DOHH2 (cell line): Measurements from ENCODE around the gene PMS1.

Source experiments
- H3F3A ChIP-seq: fragments of 200-600 bp; sonication (generic), shearing (Covaris generic); 2 replicates; pipeline ENCODE4 v1.6.0; 2016; ENCODE audit warnings: antibody characterized with exemption, mild to moderate bottlenecking; ENCODE audit not compliant: control insufficient read depth, insufficient read depth
- H3K27ac ChIP-seq: fragments of 200-600 bp; sonication (generic); 2 replicates; pipeline ENCODE4 v1.5.1; 2014; ENCODE audit warnings: low read depth, mild to moderate bottlenecking, low read length, moderate library complexity
- H3K27me3 ChIP-seq: fragments of 200-600 bp; sonication (generic); 2 replicates; pipeline ENCODE4 v1.6.1; 2014; ENCODE audit warnings: mild to moderate bottlenecking, low read length, mixed read lengths; ENCODE audit not compliant: control insufficient read depth
- H3K36me3 ChIP-seq: fragments of 200-600 bp; sonication (generic); 2 replicates; pipeline ENCODE4 v1.6.1; 2014; ENCODE audit warnings: mild to moderate bottlenecking, low read length, moderate library complexity, mixed read lengths; ENCODE audit not compliant: control insufficient read depth
- H3K4me1 ChIP-seq: fragments of 200-600 bp; sonication (generic); 2 replicates; pipeline ENCODE4 v1.6.1; 2014; ENCODE audit warnings: mild to moderate bottlenecking, low read length, mixed read lengths; ENCODE audit not compliant: control insufficient read depth
- H3K4me2 ChIP-seq: fragments of 200-600 bp; sonication (generic); 2 replicates; pipeline ENCODE4 v1.6.0; 2014; ENCODE audit warnings: mild to moderate bottlenecking, low read length, moderate library complexity
- H3K4me3 ChIP-seq: fragments of 200-600 bp; sonication (generic); 2 replicates; pipeline ENCODE4 v1.5.1; 2014; ENCODE audit warnings: mild to moderate bottlenecking, low read length, mixed read lengths
- H3K79me2 ChIP-seq: fragments of 200-600 bp; sonication (generic); 2 replicates; pipeline ENCODE4 v1.6.1; 2014; ENCODE audit warnings: mild to moderate bottlenecking, low read length, mixed read lengths; ENCODE audit not compliant: control insufficient read depth
- H3K9me2 ChIP-seq: fragments of 200-600 bp; sonication (generic); replicated peaks from 2 replicates; pipeline ENCODE4 v1.6.1; 2014; ENCODE audit warnings: mild to moderate bottlenecking, low read length, mixed read lengths; ENCODE audit not compliant: control insufficient read depth
- H3K9me3 ChIP-seq: fragments of 200-600 bp; sonication (generic); 2 replicates; pipeline ENCODE4 v1.6.1; 2014; ENCODE audit warnings: antibody characterized with exemption, low read length, mixed read lengths; ENCODE audit not compliant: control insufficient read depth, insufficient read depth
- H4K20me1 ChIP-seq: fragments of 200-600 bp; sonication (generic); 2 replicates; pipeline ENCODE4 v1.6.0; 2014; ENCODE audit warnings: low read depth, mild to moderate bottlenecking, antibody characterized with exemption, low read length, moderate library complexity; ENCODE audit not compliant: control insufficient read depth, insufficient read depth
- EZH2phosphoT487 ChIP-seq: fragments of 200-600 bp; sonication (generic); IDR thresholded peaks from 2 replicates; pipeline ENCODE4 v1.6.1; 2017; ENCODE audit warnings: borderline replicate concordance, mild to moderate bottlenecking, antibody characterized with exemption, low read length, moderate library complexity, mixed read lengths
- TF ChIP-seq, protein P1 (sequence below): fragments of 200-600 bp; sonication (generic); IDR thresholded peaks from one replicate; pipeline ENCODE4 v1.5.1; 2014; ENCODE audit warnings: antibody characterized with exemption, mild to moderate bottlenecking, low read depth, low read length; ENCODE audit not compliant: poor library complexity, severe bottlenecking

PMS1 gene

DNA sequence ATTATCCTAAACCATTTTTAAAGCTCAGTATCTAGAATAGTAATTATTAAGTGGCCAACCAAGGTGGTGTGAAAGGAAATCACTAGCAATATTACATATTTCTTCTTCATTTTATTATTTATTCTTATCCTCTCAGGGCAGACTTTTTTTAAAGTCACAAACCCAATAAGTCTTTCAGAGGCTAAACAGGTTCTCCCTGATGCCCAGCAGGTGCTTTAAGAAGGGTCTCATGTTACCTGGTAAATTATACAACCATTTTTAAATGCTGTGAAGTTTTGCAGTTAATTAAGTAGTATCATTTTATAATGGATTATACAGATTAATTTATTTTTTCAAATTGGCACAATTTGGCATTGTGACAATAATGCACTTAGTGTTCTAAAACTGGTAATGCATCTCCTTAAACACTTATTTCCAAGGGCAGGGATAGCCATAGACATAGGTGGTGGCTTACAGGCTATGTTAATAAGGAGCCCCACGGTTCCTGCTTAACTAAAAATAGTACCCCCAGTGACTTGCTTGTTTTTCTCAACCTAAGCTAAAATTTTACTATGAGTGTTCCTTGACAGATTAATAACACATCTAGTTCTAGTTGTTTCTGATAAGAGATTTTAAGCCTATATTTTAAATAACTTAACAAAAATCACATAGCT lies 67.0 kb downstream of the PMS1 start:
- Histone ChIP-seq H3F3A (no peaks in the 10 kb centered on the region), H3K27me3 (no peaks in the 10 kb centered on the region), H3K4me2 (no peak overlapping the region), H3K79me2 (no peaks in the 10 kb centered on the region), H3K9me3 (no peaks in the 10 kb centered on the region), H3K36me3 (peaks cover 69% of the 10 kb centered on the region), H3K4me3 (no peak overlapping the region), H3K4me1 (no peaks in the 10 kb centered on the region), H3K27ac (no peak overlapping the region), H3K9me2 (no peaks in the 10 kb centered on the region), H4K20me1 (no peaks in the 10 kb centered on the region)
- TF ChIP-seq EZH2phosphoT487: no peak
- TF ChIP-seq, protein P1, sequence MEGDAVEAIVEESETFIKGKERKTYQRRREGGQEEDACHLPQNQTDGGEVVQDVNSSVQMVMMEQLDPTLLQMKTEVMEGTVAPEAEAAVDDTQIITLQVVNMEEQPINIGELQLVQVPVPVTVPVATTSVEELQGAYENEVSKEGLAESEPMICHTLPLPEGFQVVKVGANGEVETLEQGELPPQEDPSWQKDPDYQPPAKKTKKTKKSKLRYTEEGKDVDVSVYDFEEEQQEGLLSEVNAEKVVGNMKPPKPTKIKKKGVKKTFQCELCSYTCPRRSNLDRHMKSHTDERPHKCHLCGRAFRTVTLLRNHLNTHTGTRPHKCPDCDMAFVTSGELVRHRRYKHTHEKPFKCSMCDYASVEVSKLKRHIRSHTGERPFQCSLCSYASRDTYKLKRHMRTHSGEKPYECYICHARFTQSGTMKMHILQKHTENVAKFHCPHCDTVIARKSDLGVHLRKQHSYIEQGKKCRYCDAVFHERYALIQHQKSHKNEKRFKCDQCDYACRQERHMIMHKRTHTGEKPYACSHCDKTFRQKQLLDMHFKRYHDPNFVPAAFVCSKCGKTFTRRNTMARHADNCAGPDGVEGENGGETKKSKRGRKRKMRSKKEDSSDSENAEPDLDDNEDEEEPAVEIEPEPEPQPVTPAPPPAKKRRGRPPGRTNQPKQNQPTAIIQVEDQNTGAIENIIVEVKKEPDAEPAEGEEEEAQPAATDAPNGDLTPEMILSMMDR: no peak

DNA sequence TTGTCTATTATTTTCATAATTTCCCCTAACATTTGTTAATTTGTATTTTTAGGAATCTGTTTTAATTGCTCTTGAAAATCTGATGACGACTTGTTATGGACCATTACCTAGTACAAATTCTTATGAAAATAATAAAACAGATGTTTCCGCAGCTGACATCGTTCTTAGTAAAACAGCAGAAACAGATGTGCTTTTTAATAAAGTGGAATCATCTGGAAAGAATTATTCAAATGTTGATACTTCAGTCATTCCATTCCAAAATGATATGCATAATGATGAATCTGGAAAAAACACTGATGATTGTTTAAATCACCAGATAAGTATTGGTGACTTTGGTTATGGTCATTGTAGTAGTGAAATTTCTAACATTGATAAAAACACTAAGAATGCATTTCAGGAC lies 69.9 kb downstream of the PMS1 start:
- H4K20me1 ChIP-seq: no peaks in the 10 kb centered on the region
- no peak overlapping the region for H3K4me2 ChIP-seq
- H3K9me2 ChIP-seq: no peaks in the 10 kb centered on the region
- no peak overlapping the region for H3K4me3 ChIP-seq
- H3K79me2 ChIP-seq: no peaks in the 10 kb centered on the region
- peaks cover 57% of the 10 kb centered on the region for H3K36me3 ChIP-seq
- no peak overlapping the region for H3K27ac ChIP-seq
- no peaks in the 10 kb centered on the region for H3K9me3 ChIP-seq
- H3K27me3 ChIP-seq: no peaks in the 10 kb centered on the region
- H3F3A ChIP-seq: no peaks in the 10 kb centered on the region
- no peaks in the 10 kb centered on the region for H3K4me1 ChIP-seq
- TF ChIP-seq, protein P1: no peak
- no peak for TF ChIP-seq EZH2phosphoT487

DNA sequence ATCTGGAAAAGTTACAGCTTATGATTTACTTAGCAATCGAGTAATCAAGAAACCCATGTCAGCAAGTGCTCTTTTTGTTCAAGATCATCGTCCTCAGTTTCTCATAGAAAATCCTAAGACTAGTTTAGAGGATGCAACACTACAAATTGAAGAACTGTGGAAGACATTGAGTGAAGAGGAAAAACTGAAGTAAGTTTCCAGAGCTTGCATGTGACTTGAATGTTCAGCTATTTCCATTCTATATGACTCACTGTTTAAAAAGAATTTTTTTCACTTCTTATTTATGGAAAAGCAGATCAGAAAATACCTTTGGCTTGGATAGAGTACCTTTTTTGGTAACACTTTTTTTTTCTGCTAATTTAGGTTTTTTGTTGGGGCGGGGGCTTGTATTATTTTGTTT lies 70.7 kb downstream of the PMS1 start:
- H3K4me1 ChIP-seq: no peaks in the 10 kb centered on the region
- no peaks in the 10 kb centered on the region for H3K9me3 ChIP-seq
- no peak overlapping the region for H3K27ac ChIP-seq
- H3F3A ChIP-seq: no peaks in the 10 kb centered on the region
- no peak for TF ChIP-seq EZH2phosphoT487
- TF ChIP-seq, protein P1: no peak
- H3K27me3 ChIP-seq: no peaks in the 10 kb centered on the region
- no peaks in the 10 kb centered on the region for H3K9me2 ChIP-seq
- no peaks in the 10 kb centered on the region for H3K79me2 ChIP-seq
- peaks cover 50% of the 10 kb centered on the region for H3K36me3 ChIP-seq
- no peaks in the 10 kb centered on the region for H4K20me1 ChIP-seq
- no peak overlapping the region for H3K4me2 ChIP-seq
- no peak overlapping the region for H3K4me3 ChIP-seq
